IMR-90 (cell line): ENCODE results near the gene CFAP221. TPM values are rescaled to one million over a fixed set of nuclear protein-coding genes. Genes with fewer than 3 reads are reported as not detected.

Experiments used
- ATAC-seq: fragments of 200-7000 bp; cut with Tn5 transposase; 2 replicates; pipeline ENCODE4 v1.9.1; 2020; ENCODE audit warnings: low read depth, mild to moderate bottlenecking, moderate library complexity
- BruUV-seq: library from RNA; stranded (reverse); fragments of 400-500 nt; replicated peaks from 2 replicates; lab custom pipeline; 2021; lab: Mats Ljungman, UMichigan
- CTCF ChIA-PET: fragments of 300-600 bp; formaldehyde crosslinking; extraction: SDS; loops from one replicate; lab custom pipeline; 2021; ENCODE audit warnings: antibody characterized with exemption; lab: Yijun Ruan, JAX
- POLR2A ChIA-PET: fragments of 300-600 bp; sonication (Branson Sonifier 250); formaldehyde crosslinking; loops from one replicate; lab custom pipeline; 2022; ENCODE audit warnings: antibody characterized with exemption; ENCODE audit not compliant: unreplicated experiment; lab: Charles Lee
- DNase-seq: peaks from one replicate; pipeline ENCODE4 v3.0.0; 2013
- H2AFZ ChIP-seq: replicated peaks from 2 replicates; pipeline ENCODE3; 2013; ENCODE audit warnings: low read length, mild to moderate bottlenecking; ENCODE audit not compliant: poor library complexity
- H2AK5ac ChIP-seq: 2 replicates; pipeline ENCODE4 v1.6.1; 2013; ENCODE audit warnings: low read depth, low read length, inconsistent platforms
- H2AK9ac ChIP-seq: replicated peaks from 2 replicates; pipeline ENCODE3; 2013; ENCODE audit warnings: mild to moderate bottlenecking, low read depth, low read length, moderate library complexity; ENCODE audit not compliant: poor library complexity
- H2BK120ac ChIP-seq: 2 replicates; pipeline ENCODE4 v1.6.1; 2013; ENCODE audit warnings: low read depth, low read length, inconsistent platforms
- H2BK15ac ChIP-seq: 3 replicates; pipeline ENCODE4 v1.6.1; 2013; ENCODE audit warnings: low read depth, low read length, inconsistent platforms
- H2BK20ac ChIP-seq: 2 replicates; pipeline ENCODE4 v1.6.1; 2013; ENCODE audit warnings: low read depth, mild to moderate bottlenecking, inconsistent platforms, low read length, moderate library complexity
- H2BK5ac ChIP-seq: 2 replicates; pipeline ENCODE4 v1.6.1; 2013; ENCODE audit warnings: mild to moderate bottlenecking, low read depth, low read length, inconsistent platforms; ENCODE audit not compliant: poor library complexity, severe bottlenecking
- H3K14ac ChIP-seq: replicated peaks from 2 replicates; pipeline ENCODE4 v1.6.1; 2013; ENCODE audit warnings: low read depth, low read length, inconsistent platforms
- H3K18ac ChIP-seq: 2 replicates; pipeline ENCODE4 v1.6.1; 2013; ENCODE audit warnings: low read depth, low read length, control low read depth
- H3K23ac ChIP-seq: 2 replicates; pipeline ENCODE4 v1.6.1; 2013; ENCODE audit warnings: low read depth, low read length, inconsistent platforms
- H3K27ac ChIP-seq: 2 replicates; pipeline ENCODE4 v1.5.1; 2013; ENCODE audit warnings: mild to moderate bottlenecking, control low read depth, low read length; ENCODE audit not compliant: insufficient read depth
- H3K27me3 ChIP-seq: 2 replicates; pipeline ENCODE4 v1.6.1; 2013; ENCODE audit warnings: low read length; ENCODE audit not compliant: control insufficient read depth, insufficient read depth
- H3K36me3 ChIP-seq: 2 replicates; pipeline ENCODE4 v1.6.1; 2013; ENCODE audit warnings: low read length, mixed read lengths; ENCODE audit not compliant: control insufficient read depth, insufficient read depth
- H3K4ac ChIP-seq: 2 replicates; pipeline ENCODE4 v1.6.1; 2013; ENCODE audit warnings: low read depth, low read length, inconsistent platforms
- H3K4me1 ChIP-seq: 2 replicates; pipeline ENCODE4 v1.6.1; 2013; ENCODE audit warnings: low read length, mixed read lengths; ENCODE audit not compliant: control insufficient read depth, insufficient read depth
- H3K4me2 ChIP-seq: 2 replicates; pipeline ENCODE4 v1.6.1; 2013; ENCODE audit warnings: low read depth, mild to moderate bottlenecking, control low read depth, low read length, moderate library complexity
- H3K4me3 ChIP-seq: 2 replicates; pipeline ENCODE4 v1.5.1; 2013; ENCODE audit warnings: low read depth, mild to moderate bottlenecking, control low read depth, low read length, moderate library complexity; ENCODE audit not compliant: insufficient read depth
- H3K56ac ChIP-seq: 2 replicates; pipeline ENCODE4 v1.6.1; 2013; ENCODE audit warnings: low read length, inconsistent platforms; ENCODE audit not compliant: insufficient read depth; ENCODE audit errors: extremely low read depth
- H3K79me1 ChIP-seq, 2 experiments: 2 replicates each; pipeline ENCODE4 v1.6.1; 2013; ENCODE audit warnings: low read length in 2 of 2, inconsistent platforms in 1 of 2, low read depth in 1 of 2
- H3K9ac ChIP-seq: 2 replicates; pipeline ENCODE4 v1.6.1; 2013; ENCODE audit warnings: low read depth, low read length, control low read depth
- H3K9me1 ChIP-seq: 2 replicates; pipeline ENCODE4 v1.6.1; 2013; ENCODE audit warnings: low read length, inconsistent platforms; ENCODE audit not compliant: insufficient read depth
- H3K9me3 ChIP-seq: 2 replicates; pipeline ENCODE4 v1.6.1; 2013; ENCODE audit warnings: low read length; ENCODE audit not compliant: control insufficient read depth, insufficient read depth
- H4K20me1 ChIP-seq: 2 replicates; pipeline ENCODE4 v1.6.1; 2013; ENCODE audit warnings: low read length, inconsistent platforms; ENCODE audit not compliant: insufficient read depth
- H4K5ac ChIP-seq: 2 replicates; pipeline ENCODE4 v1.6.1; 2013; ENCODE audit warnings: mild to moderate bottlenecking, low read depth, low read length, control low read depth
- H4K8ac ChIP-seq, 2 experiments: 2 replicates each; pipeline ENCODE4 v1.6.1; 2013; ENCODE audit warnings: low read depth in 2 of 2, low read length in 2 of 2, control low read depth in 1 of 2, inconsistent platforms in 1 of 2
- H4K91ac ChIP-seq: 2 replicates; pipeline ENCODE4 v1.6.1; 2013; ENCODE audit warnings: low read depth, low read length, inconsistent platforms; ENCODE audit not compliant: insufficient read depth
- CEBPB ChIP-seq: IDR thresholded peaks from 2 replicates; pipeline ENCODE4 v1.6.1; 2012; ENCODE audit warnings: low read depth, low read length, improper control_type of control experiment
- RFX5 ChIP-seq: IDR thresholded peaks from 2 replicates; pipeline ENCODE4 v1.8.0; 2012; ENCODE audit warnings: low read depth, mild to moderate bottlenecking, low read length, moderate library complexity
- WGBS, 2 experiments: methylation state at CpG; one replicate each; pipeline versions ENCODE4 v1.1.5 to v1.1.7; 2013; ENCODE audit warnings: missing lambda C conversion rate in 2 of 2; ENCODE audit not compliant: insufficient read length in 1 of 2; ENCODE audit errors: extremely low coverage in 2 of 2; 5-methylcytosine and 5-hydroxymethylcytosine counted together
- dilution Hi-C: fragments of 300-500 bp; cut with HindIII; formaldehyde crosslinking; loops from one replicate; pipeline ENCODE4 v1.14.3; 2018; ENCODE audit warnings: low sequenced_read_pairs; ENCODE audit not compliant: unreplicated experiment
- in situ Hi-C: fragments of 300-500 bp; cut with MboI; formaldehyde crosslinking; loops from 3 replicates; pipeline ENCODE4 v1.14.3; 2019; ENCODE audit warnings: low sequenced_read_pairs, inconsistent platforms, mixed read lengths
- intact Hi-C: fragments of 100-400 bp; cut with micrococcal nuclease; formaldehyde crosslinking; loops from 2 replicates; pipeline ENCODE4 v1.10.0; 2022
- polyA plus RNA-seq, 3 experiments: library from polyadenylated mRNA; depleted of rRNA; stranded (reverse); fragments of >200 nt; gene quantifications; 2 replicates each; pipeline ENCODE4 v1.2.3, GENCODE V29; 2012; ENCODE audit warnings: low replicate concordance in 1 of 3
- total RNA-seq: library from RNA; depleted of rRNA; stranded (reverse); fragments of >200 nt; gene quantifications from 2 replicates; pipeline ENCODE4 v1.2.3, GENCODE V29; 2012

The CFAP221 gene
- total and polyA plus RNA-seq, 2 of the 4 experiments (the other 2 are of a cell fraction): not detected

DNA sequence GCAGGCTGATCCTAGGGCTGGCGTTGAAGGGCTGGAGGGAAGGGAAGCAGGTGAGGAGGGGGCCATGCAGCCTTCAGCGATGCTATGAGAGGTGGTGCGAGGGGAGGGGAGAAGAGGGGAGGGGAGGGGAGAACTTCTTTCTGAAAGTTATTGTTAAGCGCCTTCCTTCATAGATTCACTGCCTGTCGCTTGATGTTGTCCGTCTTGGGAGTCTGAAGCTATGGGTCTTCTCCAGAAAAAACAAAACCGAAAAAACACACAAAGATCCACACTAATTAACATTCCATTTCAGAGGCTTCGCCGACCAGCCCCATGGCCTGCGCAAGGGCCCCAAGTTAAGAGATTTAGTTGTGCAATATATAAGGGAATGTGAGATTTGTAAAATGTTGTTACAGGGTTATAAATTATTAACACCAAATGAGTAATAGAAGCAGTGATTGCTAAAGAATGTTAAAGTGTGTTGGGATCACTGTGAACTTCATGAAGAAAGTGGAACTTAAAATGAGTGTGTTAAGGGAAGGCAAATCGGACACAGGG is 758 bp downstream of the CFAP221 start:
- Histone ChIP-seq H3K9ac (no peak overlapping the region), H3K27me3 (peaks cover 22% of the 10 kb centered on the region), H2BK15ac (no peak overlapping the region), H4K20me1 (no peaks in the 10 kb centered on the region), H3K9me3 (no peaks in the 10 kb centered on the region), H4K8ac (no peak overlapping the region), H3K56ac (no peak overlapping the region), H3K27ac (no peak overlapping the region), H3K23ac (no peak overlapping the region), H3K14ac (no peak overlapping the region), H3K4ac (no peak overlapping the region), H3K79me1 (no peaks in the 10 kb centered on the region), H2BK20ac (no peak overlapping the region), H3K4me3 (no peak overlapping the region), H4K91ac (no peak overlapping the region), H2AFZ (peak overlapping the region; percentile 94), H3K4me2 (no peak overlapping the region; the same call in 1 of the 2 replicates), H2AK5ac (no peak overlapping the region), H3K9me1 (no peaks in the 10 kb centered on the region), H4K5ac (no peak overlapping the region), H3K18ac (no peak overlapping the region), H2BK120ac (no peak overlapping the region), H2BK5ac (no peak overlapping the region), H2AK9ac (no peak overlapping the region), H3K36me3 (no peaks in the 10 kb centered on the region), H3K4me1 (no peaks in the 10 kb centered on the region)
- dilution Hi-C loops: no loop called here
- in situ Hi-C loops: no loop called here
- WGBS, 2 experiments: no CpG with 5 or more reads among the region's 11 CpGs
- no peak for TF ChIP-seq RFX5
- TF ChIP-seq CEBPB: 0 out of 2 replicates have a peak, but pooled peaks have one; percentile 41
- CTCF ChIA-PET: no interaction called here
- POLR2A ChIA-PET: no interaction called here
- no TSS peak for BruUV-seq
- intact Hi-C loops: no loop called here
- DNase-seq (no peak), ATAC-seq (no peak)
